Panc1 (cell line): ENCODE measurements around the gene ENO4. TPM values are rescaled to one million over a fixed set of nuclear protein-coding genes. Genes with fewer than 3 reads are reported as not detected.

Experiments used
- ATAC-seq: fragments of 200-7000 bp; cut with Tn5 transposase; 2 replicates; pipeline ENCODE4 v1.9.1; 2020; ENCODE audit warnings: mild to moderate bottlenecking, moderate library complexity
- BruUV-seq: library from RNA; stranded (reverse); fragments of 400-500 nt; replicated peaks from 2 replicates; lab custom pipeline; 2021; lab: Mats Ljungman, UMichigan
- CTCF ChIA-PET: fragments of 300-600 bp; sonication (Branson Sonifier 250); formaldehyde crosslinking; loops from one replicate; lab custom pipeline; 2022; ENCODE audit warnings: antibody characterized with exemption; lab: Charles Lee
- POLR2A ChIA-PET: fragments of 300-600 bp; sonication (Branson Sonifier 250); formaldehyde crosslinking; loops from one replicate; lab custom pipeline; 2022; ENCODE audit warnings: antibody characterized with exemption; lab: Charles Lee
- DNase-seq: peaks from one replicate; pipeline ENCODE4 v3.0.0-alpha.2; 2010; ENCODE audit warnings: low read depth, low spot score
- H3K27ac ChIP-seq: 2 replicates; pipeline ENCODE4 v1.5.1; 2011; ENCODE audit warnings: mild to moderate bottlenecking, low read length, inconsistent platforms
- H3K27me3 ChIP-seq: fragments of 200-500 bp; sonication (Bioruptor generic); 2 replicates; pipeline ENCODE4 v1.6.0; 2014; ENCODE audit warnings: low read length, inconsistent platforms; ENCODE audit not compliant: control insufficient read depth, insufficient read depth
- H3K36me3 ChIP-seq: fragments of 200-500 bp; sonication (Bioruptor generic); 2 replicates; pipeline ENCODE4 v1.5.1; 2014; ENCODE audit warnings: inconsistent platforms, mild to moderate bottlenecking, low read length, moderate library complexity; ENCODE audit not compliant: control insufficient read depth, insufficient read depth
- H3K4me1 ChIP-seq: 2 replicates; pipeline ENCODE4 v1.5.1; 2011; ENCODE audit warnings: inconsistent platforms, mild to moderate bottlenecking, low read length, moderate library complexity; ENCODE audit not compliant: control insufficient read depth, insufficient read depth
- H3K4me3 ChIP-seq, 2 experiments: 2 replicates each; pipeline ENCODE4 v1.5.1; 2011 to 2012; ENCODE audit warnings: low read depth in 2 of 2, low read length in 2 of 2, mild to moderate bottlenecking in 2 of 2, inconsistent platforms in 1 of 2, moderate library complexity in 1 of 2
- H3K9me3 ChIP-seq: fragments of 200-500 bp; sonication (Bioruptor generic); 2 replicates; pipeline ENCODE4 v1.5.1; 2014; ENCODE audit warnings: low read depth, mild to moderate bottlenecking, inconsistent platforms, low read length, moderate library complexity; ENCODE audit not compliant: control insufficient read depth, insufficient read depth
- POLR2AphosphoS5 ChIP-seq: IDR thresholded peaks from 2 replicates; pipeline ENCODE4 v1.6.1; 2012; ENCODE audit warnings: mild to moderate bottlenecking, low read depth, low read length, moderate library complexity
- SIN3A ChIP-seq: IDR thresholded peaks from 2 replicates; pipeline ENCODE4 v1.6.1; 2012; ENCODE audit warnings: low read depth, mild to moderate bottlenecking, low read length, moderate library complexity, borderline replicate concordance; ENCODE audit not compliant: insufficient read depth
- TCF7L2 ChIP-seq: IDR thresholded peaks from 2 replicates; pipeline ENCODE4 v1.6.1; 2011; ENCODE audit warnings: mild to moderate bottlenecking, low read depth, low read length, inconsistent platforms
- in situ Hi-C: cut with HindIII; loops from 2 replicates; pipeline ENCODE4 v1.10.0; 2016; ENCODE audit warnings: low sequenced_read_pairs, low pct_unique_long_range_greater_than_20kb
- intact Hi-C: fragments of 100-400 bp; cut with micrococcal nuclease; formaldehyde crosslinking; loops from one replicate; pipeline ENCODE4 v1.10.0; 2022; ENCODE audit not compliant: unreplicated experiment
- total RNA-seq: library from RNA; stranded (reverse); gene quantifications from one replicate; pipeline ENCODE4 v1.2.1, GENCODE V29; 2021; ENCODE audit not compliant: unreplicated experiment
- TF ChIP-seq, protein P1 (sequence below), 2 experiments: IDR thresholded peaks; 2 replicates each; pipeline ENCODE4 v1.6.1; 2011 to 2012; ENCODE audit warnings: low read depth in 2 of 2, control low read depth in 1 of 2, low read length in 1 of 2, mild to moderate bottlenecking in 1 of 2, moderate library complexity in 1 of 2; ENCODE audit not compliant: insufficient read depth in 1 of 2
- TF ChIP-seq, protein P2 (sequence below): fragments of 450-650 bp; IDR thresholded peaks from 2 replicates; pipeline ENCODE4 v1.5.1; 2017; ENCODE audit warnings: mild to moderate bottlenecking

ENO4 gene
- total RNA-seq, 1 experiment from 2014 or later: 0.15 TPM

DNA sequence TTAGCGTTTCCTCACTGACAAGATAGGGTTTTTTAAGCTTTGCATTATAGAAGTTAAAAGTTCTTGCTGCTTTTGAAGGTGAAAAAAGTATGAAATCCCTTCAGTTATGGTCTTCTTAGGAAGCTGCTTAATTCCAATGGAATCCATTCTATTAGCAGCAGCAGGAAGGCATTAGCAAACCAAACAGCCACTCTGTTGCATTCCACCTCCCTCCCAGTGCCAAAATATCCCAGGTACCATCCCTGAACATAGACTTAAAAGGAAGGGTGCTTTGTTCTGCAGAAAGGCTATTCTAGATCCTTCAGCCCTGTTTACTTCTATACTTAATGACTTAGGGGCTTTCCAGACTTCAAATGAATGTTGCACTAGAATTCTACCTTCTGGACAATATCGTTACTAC is 23.8 kb downstream of the ENO4 start:
- no peaks in the 10 kb centered on the region for H3K4me1 ChIP-seq
- no peak overlapping the region for H3K4me3 ChIP-seq
- intact Hi-C loops: no loop called here
- DNase-seq: no peak
- no TSS peak for BruUV-seq
- CTCF ChIA-PET: no interaction called here
- peaks cover 10% of the 10 kb centered on the region; the same call in 1 of the 2 replicates for H3K27me3 ChIP-seq
- POLR2A ChIA-PET: interaction anchor here (0.6 kb wide), 1 partner anchor 26 kb away, joined by 6 read pairs; no protein-coding TSS in a partner anchor
- H3K9me3 ChIP-seq: no peaks in the 10 kb centered on the region
- H3K36me3 ChIP-seq: no peaks in the 10 kb centered on the region
- TF ChIP-seq TCF7L2: no peak
- no peak for TF ChIP-seq POLR2AphosphoS5
- no peak overlapping the region for H3K27ac ChIP-seq
- no peak for ATAC-seq
- in situ Hi-C loops: no loop called here

DNA sequence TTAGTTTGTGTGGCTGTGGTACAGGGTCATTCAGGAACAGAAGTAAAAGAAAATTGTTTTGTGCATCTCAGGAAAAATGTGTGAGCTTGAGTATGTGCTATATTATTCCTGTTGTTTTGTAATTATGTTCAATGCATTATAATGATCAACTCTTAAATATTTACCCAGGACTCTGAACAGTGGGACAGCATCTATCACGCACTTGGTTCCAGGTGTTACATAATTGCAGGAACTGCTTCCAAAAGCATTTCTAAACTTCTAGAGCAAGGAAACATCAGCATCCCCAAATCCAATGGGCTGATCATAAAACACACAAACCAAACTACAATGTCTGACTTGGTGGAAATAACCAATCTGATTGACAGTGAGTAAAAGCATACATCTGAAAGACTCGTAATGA is 26.6 kb downstream of the ENO4 start:
- in situ Hi-C loops: no loop called here
- H3K36me3 ChIP-seq: no peaks in the 10 kb centered on the region
- no peak overlapping the region for H3K4me3 ChIP-seq
- CTCF ChIA-PET: no interaction called here
- TF ChIP-seq TCF7L2 (no peak), SIN3A (no peak), POLR2AphosphoS5 (no peak)
- TF ChIP-seq, protein P1, sequence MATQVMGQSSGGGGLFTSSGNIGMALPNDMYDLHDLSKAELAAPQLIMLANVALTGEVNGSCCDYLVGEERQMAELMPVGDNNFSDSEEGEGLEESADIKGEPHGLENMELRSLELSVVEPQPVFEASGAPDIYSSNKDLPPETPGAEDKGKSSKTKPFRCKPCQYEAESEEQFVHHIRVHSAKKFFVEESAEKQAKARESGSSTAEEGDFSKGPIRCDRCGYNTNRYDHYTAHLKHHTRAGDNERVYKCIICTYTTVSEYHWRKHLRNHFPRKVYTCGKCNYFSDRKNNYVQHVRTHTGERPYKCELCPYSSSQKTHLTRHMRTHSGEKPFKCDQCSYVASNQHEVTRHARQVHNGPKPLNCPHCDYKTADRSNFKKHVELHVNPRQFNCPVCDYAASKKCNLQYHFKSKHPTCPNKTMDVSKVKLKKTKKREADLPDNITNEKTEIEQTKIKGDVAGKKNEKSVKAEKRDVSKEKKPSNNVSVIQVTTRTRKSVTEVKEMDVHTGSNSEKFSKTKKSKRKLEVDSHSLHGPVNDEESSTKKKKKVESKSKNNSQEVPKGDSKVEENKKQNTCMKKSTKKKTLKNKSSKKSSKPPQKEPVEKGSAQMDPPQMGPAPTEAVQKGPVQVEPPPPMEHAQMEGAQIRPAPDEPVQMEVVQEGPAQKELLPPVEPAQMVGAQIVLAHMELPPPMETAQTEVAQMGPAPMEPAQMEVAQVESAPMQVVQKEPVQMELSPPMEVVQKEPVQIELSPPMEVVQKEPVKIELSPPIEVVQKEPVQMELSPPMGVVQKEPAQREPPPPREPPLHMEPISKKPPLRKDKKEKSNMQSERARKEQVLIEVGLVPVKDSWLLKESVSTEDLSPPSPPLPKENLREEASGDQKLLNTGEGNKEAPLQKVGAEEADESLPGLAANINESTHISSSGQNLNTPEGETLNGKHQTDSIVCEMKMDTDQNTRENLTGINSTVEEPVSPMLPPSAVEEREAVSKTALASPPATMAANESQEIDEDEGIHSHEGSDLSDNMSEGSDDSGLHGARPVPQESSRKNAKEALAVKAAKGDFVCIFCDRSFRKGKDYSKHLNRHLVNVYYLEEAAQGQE (IDR thresholded peaks at IDR 0.05; ENCODE audit: insufficient read depth in 1 of 2, low read depth in 2 of 2, low read length in 1 of 2): no peak
- TF ChIP-seq, protein P2, sequence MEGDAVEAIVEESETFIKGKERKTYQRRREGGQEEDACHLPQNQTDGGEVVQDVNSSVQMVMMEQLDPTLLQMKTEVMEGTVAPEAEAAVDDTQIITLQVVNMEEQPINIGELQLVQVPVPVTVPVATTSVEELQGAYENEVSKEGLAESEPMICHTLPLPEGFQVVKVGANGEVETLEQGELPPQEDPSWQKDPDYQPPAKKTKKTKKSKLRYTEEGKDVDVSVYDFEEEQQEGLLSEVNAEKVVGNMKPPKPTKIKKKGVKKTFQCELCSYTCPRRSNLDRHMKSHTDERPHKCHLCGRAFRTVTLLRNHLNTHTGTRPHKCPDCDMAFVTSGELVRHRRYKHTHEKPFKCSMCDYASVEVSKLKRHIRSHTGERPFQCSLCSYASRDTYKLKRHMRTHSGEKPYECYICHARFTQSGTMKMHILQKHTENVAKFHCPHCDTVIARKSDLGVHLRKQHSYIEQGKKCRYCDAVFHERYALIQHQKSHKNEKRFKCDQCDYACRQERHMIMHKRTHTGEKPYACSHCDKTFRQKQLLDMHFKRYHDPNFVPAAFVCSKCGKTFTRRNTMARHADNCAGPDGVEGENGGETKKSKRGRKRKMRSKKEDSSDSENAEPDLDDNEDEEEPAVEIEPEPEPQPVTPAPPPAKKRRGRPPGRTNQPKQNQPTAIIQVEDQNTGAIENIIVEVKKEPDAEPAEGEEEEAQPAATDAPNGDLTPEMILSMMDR: no peak
- H3K27ac ChIP-seq: no peak overlapping the region
- ATAC-seq (no peak), DNase-seq (no peak)
- BruUV-seq: no TSS peak
- H3K9me3 ChIP-seq: no peaks in the 10 kb centered on the region
- POLR2A ChIA-PET: no interaction called here
- peaks cover 10% of the 10 kb centered on the region; the same call in 1 of the 2 replicates for H3K27me3 ChIP-seq
- H3K4me1 ChIP-seq: no peaks in the 10 kb centered on the region
- intact Hi-C loops: no loop called here

DNA sequence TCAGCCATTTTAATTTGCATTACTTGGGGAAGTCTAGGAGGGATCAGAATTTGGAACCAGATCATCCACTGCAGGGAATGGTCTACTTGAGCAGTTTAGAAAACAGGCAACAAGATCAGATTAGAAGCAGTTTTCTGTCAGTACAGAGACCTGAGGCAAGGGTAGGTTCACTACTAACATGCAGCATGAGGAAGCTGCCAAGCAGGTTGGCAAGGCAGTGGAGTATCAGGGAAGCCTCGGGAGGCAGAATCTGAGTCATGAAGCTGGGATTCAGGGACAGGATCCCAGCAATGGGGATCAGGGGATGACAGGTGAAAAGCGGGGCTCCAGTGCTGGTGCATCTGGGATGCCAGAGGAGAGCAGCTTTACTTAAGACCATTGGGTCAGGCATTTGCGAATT is 28.1 kb downstream of the ENO4 start:
- no peak for TF ChIP-seq TCF7L2
- TF ChIP-seq, protein P2: no peak
- no peak for TF ChIP-seq POLR2AphosphoS5
- TF ChIP-seq SIN3A: no peak
- TF ChIP-seq, protein P1 (IDR thresholded peaks at IDR 0.05; ENCODE audit: insufficient read depth in 1 of 2, low read depth in 2 of 2, low read length in 1 of 2): no peak
- CTCF ChIA-PET: no interaction called here
- intact Hi-C loops (no loop called here), in situ Hi-C loops (no loop called here)
- POLR2A ChIA-PET: no interaction called here
- Histone ChIP-seq H3K27me3 (peaks cover 10% of the 10 kb centered on the region; the same call in 1 of the 2 replicates), H3K27ac (no peak overlapping the region), H3K36me3 (no peaks in the 10 kb centered on the region), H3K4me3 (no peak overlapping the region), H3K9me3 (no peaks in the 10 kb centered on the region), H3K4me1 (no peaks in the 10 kb centered on the region)
- DNase-seq: no peak
- no TSS peak for BruUV-seq
- ATAC-seq: peak; percentile 54; the same call in 1 of the 2 replicates
